HFFc6 (cell line): Measurements from ENCODE around the gene NDUFAF7. TPM values are rescaled to one million over a fixed set of nuclear protein-coding genes. Genes with fewer than 3 reads are reported as not detected.

ENCODE experiments used
- DNase-seq: peaks from one replicate; pipeline ENCODE4 v3.0.0-alpha.2; 2018
- H3K27ac Mint-ChIP-seq: 2 replicates; pipeline ENCODE4 v1.8.0; 2020; ENCODE audit warnings: mild to moderate bottlenecking, mixed read lengths
- H3K27me3 Mint-ChIP-seq: 2 replicates; pipeline ENCODE4 v1.8.0; 2021; ENCODE audit warnings: mild to moderate bottlenecking, moderate library complexity, mixed read lengths; ENCODE audit not compliant: insufficient read depth
- H3K36me3 Mint-ChIP-seq: 2 replicates; pipeline ENCODE4 v1.8.0; 2021; ENCODE audit warnings: low read depth, mixed read lengths
- H3K4me1 Mint-ChIP-seq: 2 replicates; pipeline ENCODE4 v1.8.0; 2020; ENCODE audit warnings: low read depth, mixed read lengths
- H3K4me3 Mint-ChIP-seq: 2 replicates; pipeline ENCODE4 v1.8.0; 2020; ENCODE audit warnings: mild to moderate bottlenecking, moderate library complexity, mixed read lengths
- H3K9me3 Mint-ChIP-seq: 2 replicates; pipeline ENCODE4 v1.8.0; 2020; ENCODE audit warnings: mild to moderate bottlenecking, mixed read lengths
- CTCF ChIP-seq: fragments of 200-600 bp; sonication (generic); IDR thresholded peaks from 2 replicates; pipeline ENCODE4 v1.5.0; 2021; ENCODE audit warnings: antibody characterized with exemption, mild to moderate bottlenecking
- total RNA-seq, 6 experiments: library from RNA; stranded (reverse); fragmentation: NEBNext Ultra II Directional; extraction: Animal tissue kit (Norgen Biotek cat#: 25700); gene quantifications; 2 replicates in 1 of 6; 3 replicates in 5 of 6; pipeline ENCODE4 v1.2.3, GENCODE V29; 2021

NDUFAF7 gene
- total RNA-seq, 6 experiments from 2014 or later = 10.2 to 13.6 (median 12.1) TPM

- TF ChIP-seq CTCF = no peak
- H3K9me3 Mint-ChIP-seq = no peaks in the 10 kb centered on the region
- H3K27ac Mint-ChIP-seq = no peak overlapping the region
- no peak for DNase-seq
- H3K4me3 Mint-ChIP-seq = no peak overlapping the region
- no peaks in the 10 kb centered on the region; the same call in 1 of the 2 replicates for H3K27me3 Mint-ChIP-seq
- peaks cover 7% of the 10 kb centered on the region for H3K36me3 Mint-ChIP-seq
- 0 out of 2 replicates have a peak, but pooled peaks cover 7% of the 10 kb centered on the region for H3K4me1 Mint-ChIP-seq
These were observed 44.8 kb downstream of the NDUFAF7 start for GRCh38 chr2:37276291-37276690.

GRCh38 chr2:37281916-37282315, 50.5 kb downstream of the NDUFAF7 start:
- no peak overlapping the region for H3K4me3 Mint-ChIP-seq
- peaks cover 38% of the 10 kb centered on the region for H3K4me1 Mint-ChIP-seq
- H3K27ac Mint-ChIP-seq = peak overlapping the region; percentile 29; the same call in 1 of the 2 replicates
- H3K27me3 Mint-ChIP-seq = no peaks in the 10 kb centered on the region
- DNase-seq = no peak
- TF ChIP-seq CTCF = peak; percentile 47
- no peaks in the 10 kb centered on the region for H3K9me3 Mint-ChIP-seq
- peaks cover 15% of the 10 kb centered on the region for H3K36me3 Mint-ChIP-seq

GRCh38 chr2:37282746-37283145, 51.3 kb downstream of the NDUFAF7 start:
- Mint-ChIP-seq H3K4me3 (peak overlapping the region; percentile 67), H3K4me1 (peaks cover 38% of the 10 kb centered on the region), H3K9me3 (no peaks in the 10 kb centered on the region), H3K27me3 (no peaks in the 10 kb centered on the region; the same call in 1 of the 2 replicates), H3K27ac (peak overlapping the region; percentile 82), H3K36me3 (peaks cover 15% of the 10 kb centered on the region)
- no peak for DNase-seq
- no peak for TF ChIP-seq CTCF

- peak overlapping the region; percentile 67 for H3K4me3 Mint-ChIP-seq
- no peaks in the 10 kb centered on the region; the same call in 1 of the 2 replicates for H3K27me3 Mint-ChIP-seq
These were observed 51.7 kb downstream of the NDUFAF7 start for GRCh38 chr2:37283207-37283606.

GRCh38 chr2:37284381-37284780, 52.9 kb downstream of the NDUFAF7 start:
- no peaks in the 10 kb centered on the region for H3K9me3 Mint-ChIP-seq
- no peak for TF ChIP-seq CTCF
- H3K4me3 Mint-ChIP-seq = no peak overlapping the region
- peaks cover 15% of the 10 kb centered on the region for H3K36me3 Mint-ChIP-seq
- no peaks in the 10 kb centered on the region; the same call in 1 of the 2 replicates for H3K27me3 Mint-ChIP-seq
- H3K4me1 Mint-ChIP-seq = peaks cover 38% of the 10 kb centered on the region
- no peak overlapping the region for H3K27ac Mint-ChIP-seq
- no peak for DNase-seq

More at GRCh38 chr2:37283207-37283606, 51.7 kb downstream of the NDUFAF7 start:
- TF ChIP-seq CTCF = no peak
- no peaks in the 10 kb centered on the region for H3K9me3 Mint-ChIP-seq
- peak; percentile 88 for DNase-seq
- peaks cover 38% of the 10 kb centered on the region for H3K4me1 Mint-ChIP-seq
- peak overlapping the region; percentile 82 for H3K27ac Mint-ChIP-seq
- peaks cover 15% of the 10 kb centered on the region for H3K36me3 Mint-ChIP-seq
